ENCODE measurements around the gene GHRHR.
A peak's percentile ranks its signal among the peaks of the same experiment; 100 is the strongest.

GHRHR gene

GRCh38 chr7:30963842-30964241 is at the start of gene GHRHR:
Gene GHRHR, plus strand, starts transcription at chr7:30963953. Its CDS starts 116 bp downstream, at chr7:30964069.
- no peak for TF ChIP-seq GATA2 (IDR thresholded peaks at IDR 0.05; ENCODE audit: low read depth, low read length)
- no peak for TF ChIP-seq GATA3 (IDR thresholded peaks at IDR 0.05; ENCODE audit: low read depth, low read length)

GRCh38 chr7:30914596-30914995 is 49.2 kb upstream of the GHRHR start:
- TF ChIP-seq GATA2 (IDR thresholded peaks at IDR 0.05; ENCODE audit: low read depth, low read length) (no peak), GATA3 (IDR thresholded peaks at IDR 0.05; ENCODE audit: low read depth, low read length) (no peak)

DNA sequence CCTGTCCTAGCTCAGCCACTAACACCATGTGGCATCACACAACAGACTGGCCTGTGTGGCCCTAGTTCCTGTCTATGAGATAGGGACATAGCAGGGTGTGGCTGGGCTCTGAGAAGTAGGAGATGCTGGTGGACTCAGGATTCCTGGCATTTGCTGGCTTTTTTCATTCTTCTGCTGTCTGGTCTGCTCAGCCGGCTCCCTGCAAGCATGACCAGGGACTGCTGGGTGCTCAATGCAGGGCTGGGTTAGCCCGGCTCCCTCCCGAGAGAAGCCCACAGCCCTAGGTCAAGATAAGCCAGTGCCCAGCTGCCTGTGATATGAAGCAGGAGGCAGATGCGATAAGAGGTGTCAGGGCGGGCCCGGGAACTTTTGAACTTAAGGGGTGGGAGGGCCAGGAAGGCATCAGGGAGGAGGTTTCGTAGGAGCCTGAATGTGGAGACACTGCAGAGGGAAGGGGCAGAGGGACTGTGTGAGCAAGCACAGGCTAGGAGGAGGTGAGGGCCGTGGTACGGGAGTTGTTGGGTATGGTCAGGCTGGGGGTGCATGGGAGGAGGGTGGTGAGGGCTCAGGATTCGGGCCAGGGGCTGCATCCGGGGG is 48.6 kb upstream of the GHRHR start:
- TF ChIP-seq GATA2 (IDR thresholded peaks at IDR 0.05; ENCODE audit: low read depth, low read length) (peak; percentile 94), GATA3 (IDR thresholded peaks at IDR 0.05; ENCODE audit: low read depth, low read length) (no peak; the same call in 1 of the 2 replicates)

- no peak for TF ChIP-seq GATA3 (IDR thresholded peaks at IDR 0.05; ENCODE audit: low read depth, low read length)
- no peak for TF ChIP-seq GATA2 (IDR thresholded peaks at IDR 0.05; ENCODE audit: low read depth, low read length)
Observed at GRCh38 chr7:30915751-30916150, 48.0 kb upstream of the GHRHR start.

- TF ChIP-seq GATA2 (IDR thresholded peaks at IDR 0.05; ENCODE audit: low read depth, low read length) (no peak), GATA3 (IDR thresholded peaks at IDR 0.05; ENCODE audit: low read depth, low read length) (no peak)
Observed at GRCh38 chr7:30916255-30916654, 47.5 kb upstream of the GHRHR start.

- TF ChIP-seq GATA3 (IDR thresholded peaks at IDR 0.05; ENCODE audit: low read depth, low read length) (no peak), GATA2 (IDR thresholded peaks at IDR 0.05; ENCODE audit: low read depth, low read length) (no peak)
Observed at GRCh38 chr7:30916767-30917166, 47.0 kb upstream of the GHRHR start.

DNA sequence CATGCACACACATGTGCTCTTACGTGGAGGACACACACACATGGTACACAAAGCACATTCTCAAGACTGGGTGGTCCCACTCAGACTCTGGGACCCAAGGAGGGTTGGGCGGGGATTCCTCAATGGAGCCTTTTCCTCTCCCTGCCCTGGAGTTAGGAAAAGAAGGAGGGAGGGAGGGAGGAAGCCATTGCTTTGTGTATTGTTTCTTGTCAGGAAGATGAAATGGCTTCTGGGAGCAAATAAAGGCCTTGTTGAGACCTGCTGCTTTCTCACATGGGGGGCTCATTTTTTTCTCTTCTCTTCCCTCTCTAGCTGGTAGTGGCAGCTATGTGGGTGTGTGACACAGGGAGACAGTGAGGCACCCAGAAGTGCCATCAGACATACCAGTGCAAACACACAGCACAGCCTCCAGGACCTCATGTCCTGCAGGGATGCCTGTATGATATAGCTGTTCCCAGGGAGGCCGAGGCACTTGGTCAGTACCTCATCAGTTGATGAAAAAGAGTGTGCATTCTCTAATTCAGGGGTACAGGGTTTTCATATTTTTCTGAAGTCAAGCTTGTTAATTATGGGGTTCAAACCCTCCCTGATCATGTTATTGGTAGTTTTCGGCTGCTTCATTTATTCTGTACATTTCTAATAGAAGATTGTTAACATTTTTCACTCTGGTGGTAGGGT is 46.4 kb upstream of the GHRHR start:
- TF ChIP-seq GATA3 (IDR thresholded peaks at IDR 0.05; ENCODE audit: low read depth, low read length) (no peak), GATA2 (IDR thresholded peaks at IDR 0.05; ENCODE audit: low read depth, low read length) (no peak)

GRCh38 chr7:30918676-30919075 is 45.1 kb upstream of the GHRHR start:
- TF ChIP-seq GATA3 (IDR thresholded peaks at IDR 0.05; ENCODE audit: low read depth, low read length) (no peak), GATA2 (IDR thresholded peaks at IDR 0.05; ENCODE audit: low read depth, low read length) (no peak)

GRCh38 chr7:30920021-30920583 is 43.7 kb upstream of the GHRHR start:
- TF ChIP-seq GATA2 (IDR thresholded peaks at IDR 0.05; ENCODE audit: low read depth, low read length), result no peak
- no peak for TF ChIP-seq GATA3 (IDR thresholded peaks at IDR 0.05; ENCODE audit: low read depth, low read length)

- TF ChIP-seq GATA3 (IDR thresholded peaks at IDR 0.05; ENCODE audit: low read depth, low read length) (no peak), GATA2 (IDR thresholded peaks at IDR 0.05; ENCODE audit: low read depth, low read length) (no peak)
Observed at GRCh38 chr7:30920584-30921539, 42.9 kb upstream of the GHRHR start.

DNA sequence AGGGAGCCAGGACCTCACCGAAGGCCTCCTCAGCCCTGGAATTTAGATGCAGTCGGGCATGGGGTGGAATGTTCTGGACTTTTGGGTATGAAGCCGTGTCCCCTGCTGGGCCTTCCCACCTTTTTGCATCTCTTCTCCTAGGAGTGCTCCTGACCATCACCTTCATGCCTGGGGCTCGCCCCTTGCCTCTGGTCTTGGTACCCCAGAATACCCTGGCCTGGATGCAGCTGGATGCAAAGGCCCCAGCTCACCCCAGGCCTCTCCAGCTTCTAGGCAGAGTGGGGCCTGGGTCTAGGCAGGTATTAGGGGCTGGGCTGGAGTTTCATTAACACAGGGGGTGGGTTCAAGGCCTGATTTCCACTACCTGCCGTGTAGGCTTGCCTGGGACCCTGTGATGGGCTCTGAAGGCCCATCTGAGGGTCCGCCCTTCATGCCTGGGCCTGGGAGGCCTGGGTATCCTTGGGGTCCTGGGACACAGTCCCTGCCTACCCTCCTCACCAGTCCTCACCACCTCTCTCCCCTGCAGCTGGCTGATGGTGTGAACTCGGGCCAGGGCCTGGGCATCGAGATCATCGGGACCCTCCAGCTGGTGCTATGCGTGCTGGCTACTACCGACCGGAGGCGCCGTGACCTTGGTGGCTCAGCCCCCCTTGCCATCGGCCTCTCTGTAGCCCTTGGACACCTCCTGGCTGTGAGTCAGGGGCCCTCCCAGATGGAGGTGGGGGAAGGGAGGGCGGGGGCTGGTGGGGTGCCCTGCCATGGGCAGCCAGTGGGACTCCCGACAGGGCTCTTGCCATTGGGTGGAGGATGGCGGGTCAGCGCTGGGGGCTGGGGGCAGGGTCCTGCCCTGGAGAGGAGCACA is 42.0 kb upstream of the GHRHR start:
- TF ChIP-seq GATA2 (IDR thresholded peaks at IDR 0.05; ENCODE audit: low read depth, low read length) (no peak), GATA3 (IDR thresholded peaks at IDR 0.05; ENCODE audit: low read depth, low read length) (no peak)

DNA sequence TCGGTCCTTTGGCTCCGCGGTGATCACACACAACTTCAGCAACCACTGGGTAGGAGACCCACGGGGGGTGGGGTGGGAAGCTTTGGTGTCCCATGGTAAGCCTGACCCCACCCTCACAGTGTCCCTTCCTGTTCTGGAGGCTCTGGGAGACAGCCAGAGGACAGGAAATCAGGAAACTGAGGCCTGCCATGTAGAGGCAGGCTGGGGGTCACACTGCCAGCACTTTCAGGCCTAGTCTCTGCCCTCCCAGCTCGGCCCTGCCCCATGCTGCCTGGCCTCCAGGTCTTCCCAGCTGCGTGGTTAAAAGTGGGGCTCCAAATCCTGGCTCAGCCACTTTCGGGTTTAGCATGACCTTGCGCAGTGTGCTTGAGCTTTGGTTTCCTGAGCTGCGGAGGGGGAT is 41.2 kb upstream of the GHRHR start:
- TF ChIP-seq GATA3 (IDR thresholded peaks at IDR 0.05; ENCODE audit: low read depth, low read length) (no peak), GATA2 (IDR thresholded peaks at IDR 0.05; ENCODE audit: low read depth, low read length) (no peak)

Data from SH-SY5Y (cell line).